ENCODE measurements around the gene PSMC4.

DNA sequence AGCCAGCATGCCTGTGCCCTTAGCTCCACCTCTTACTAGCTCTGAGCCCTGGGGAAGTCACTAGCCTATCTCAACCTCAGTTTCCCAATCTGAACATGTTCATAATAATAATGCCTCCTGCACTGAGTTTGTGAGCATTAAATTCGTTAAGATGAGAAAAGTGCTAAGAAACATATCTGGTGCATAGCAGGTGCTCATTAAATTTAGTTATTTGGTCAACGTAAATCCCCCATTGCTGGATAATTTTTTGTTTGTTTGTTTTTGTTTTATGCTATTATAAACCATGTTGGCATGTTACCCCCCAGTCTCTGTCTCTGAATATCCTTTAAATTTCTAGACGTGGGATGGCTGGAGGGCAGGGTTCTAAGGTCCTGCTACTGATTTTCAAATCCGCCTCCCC lies 47.1 kb upstream of the PSMC4 start:
- TF ChIP-seq, protein P1, sequence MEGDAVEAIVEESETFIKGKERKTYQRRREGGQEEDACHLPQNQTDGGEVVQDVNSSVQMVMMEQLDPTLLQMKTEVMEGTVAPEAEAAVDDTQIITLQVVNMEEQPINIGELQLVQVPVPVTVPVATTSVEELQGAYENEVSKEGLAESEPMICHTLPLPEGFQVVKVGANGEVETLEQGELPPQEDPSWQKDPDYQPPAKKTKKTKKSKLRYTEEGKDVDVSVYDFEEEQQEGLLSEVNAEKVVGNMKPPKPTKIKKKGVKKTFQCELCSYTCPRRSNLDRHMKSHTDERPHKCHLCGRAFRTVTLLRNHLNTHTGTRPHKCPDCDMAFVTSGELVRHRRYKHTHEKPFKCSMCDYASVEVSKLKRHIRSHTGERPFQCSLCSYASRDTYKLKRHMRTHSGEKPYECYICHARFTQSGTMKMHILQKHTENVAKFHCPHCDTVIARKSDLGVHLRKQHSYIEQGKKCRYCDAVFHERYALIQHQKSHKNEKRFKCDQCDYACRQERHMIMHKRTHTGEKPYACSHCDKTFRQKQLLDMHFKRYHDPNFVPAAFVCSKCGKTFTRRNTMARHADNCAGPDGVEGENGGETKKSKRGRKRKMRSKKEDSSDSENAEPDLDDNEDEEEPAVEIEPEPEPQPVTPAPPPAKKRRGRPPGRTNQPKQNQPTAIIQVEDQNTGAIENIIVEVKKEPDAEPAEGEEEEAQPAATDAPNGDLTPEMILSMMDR (IDR thresholded peaks at IDR 0.05), result no peak
- no peak for TF ChIP-seq EZH2 (IDR thresholded peaks at IDR 0.05; ENCODE audit: borderline replicate concordance, insufficient read depth, low read depth, low read length, poor library complexity, severe bottlenecking)
